ENCODE data around the gene PHF2.

The PHF2 gene

DNA sequence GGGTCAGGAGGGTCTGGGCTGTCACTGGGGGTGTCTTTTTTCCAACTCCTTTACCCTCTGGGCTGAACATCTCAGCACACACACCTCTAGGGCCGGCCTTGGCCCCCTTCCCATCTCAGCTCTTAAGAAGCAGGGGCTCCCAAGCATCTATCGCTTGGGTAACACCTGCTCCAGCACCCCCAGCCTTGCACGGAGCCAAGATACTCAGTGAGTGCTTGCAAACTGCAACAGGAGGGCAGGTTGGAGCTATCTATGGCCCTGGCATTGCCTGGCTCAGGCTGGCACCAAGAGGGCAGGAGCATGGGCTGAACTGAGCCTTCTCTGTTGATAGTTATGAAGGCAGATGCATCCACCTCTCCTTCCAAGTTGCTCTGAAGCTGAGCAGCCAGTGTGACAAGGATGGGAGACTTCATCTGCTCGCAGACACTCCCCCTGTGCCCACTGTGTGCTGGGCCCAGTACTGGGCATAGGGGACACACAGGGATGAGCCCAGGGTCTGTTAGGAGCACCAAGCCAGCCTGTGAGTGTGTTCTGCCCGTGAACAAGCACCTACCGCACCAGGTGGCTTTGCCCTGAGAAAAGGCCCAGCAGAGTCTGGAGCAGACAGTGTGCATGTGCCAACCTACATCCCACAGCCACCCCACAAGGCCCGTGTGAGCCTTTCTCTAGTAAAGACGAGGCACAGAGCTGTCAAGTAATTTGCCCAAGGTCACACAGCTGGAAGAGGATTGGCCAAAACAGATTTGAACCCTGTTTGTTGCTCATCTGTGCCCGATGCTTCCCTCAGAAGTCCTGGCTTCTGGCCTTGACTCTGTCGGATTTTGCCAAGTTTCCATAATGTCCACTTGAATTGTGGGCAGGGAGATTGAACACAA is 58.2 kb downstream of the PHF2 start:
- no peak for DNase-seq

DNA sequence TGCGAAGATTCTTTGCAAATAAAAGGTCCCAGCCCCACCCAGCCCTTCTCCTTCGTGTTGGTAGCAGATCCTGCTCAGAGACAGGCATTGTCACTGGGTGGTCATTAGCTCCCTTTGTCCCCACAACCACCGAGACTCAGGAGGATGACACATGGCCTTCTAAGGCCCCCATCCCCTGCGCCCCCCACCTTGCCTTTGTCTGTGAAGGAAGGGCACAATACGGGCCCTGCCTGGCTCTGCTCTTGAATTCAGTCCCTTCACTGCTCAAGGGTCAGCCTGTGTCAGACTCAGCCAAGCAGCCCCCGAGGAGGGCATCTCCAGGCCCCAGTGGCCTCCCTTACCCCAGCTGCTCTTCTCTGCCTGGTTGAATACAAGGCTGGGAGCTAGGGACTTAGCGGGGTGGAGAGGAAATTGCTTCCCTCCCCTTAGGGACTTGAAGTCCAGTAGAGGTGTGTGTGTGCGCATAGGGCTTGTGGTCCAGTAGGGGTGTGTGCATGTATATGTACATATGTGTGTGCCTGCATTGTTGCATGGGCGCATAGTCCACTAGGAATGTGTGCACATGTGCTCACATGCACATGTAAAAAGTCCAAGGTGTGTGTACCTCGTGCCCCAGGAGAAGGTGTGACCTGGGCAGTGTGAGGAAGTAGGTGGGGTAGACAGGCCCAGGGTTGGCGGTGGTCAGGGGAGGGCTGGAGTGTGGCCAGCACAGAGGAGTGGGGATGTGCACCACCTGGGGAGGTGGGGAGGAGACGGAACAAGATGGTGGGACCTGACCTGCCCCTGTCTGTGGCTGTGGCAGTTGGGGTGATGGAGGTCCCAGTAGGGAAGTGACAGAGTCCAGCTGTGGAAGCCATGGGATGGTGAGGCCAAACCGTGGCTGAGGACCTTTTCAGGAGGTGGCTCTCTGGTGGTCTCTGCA is 59.1 kb downstream of the PHF2 start:
- DNase-seq = no peak

DNA sequence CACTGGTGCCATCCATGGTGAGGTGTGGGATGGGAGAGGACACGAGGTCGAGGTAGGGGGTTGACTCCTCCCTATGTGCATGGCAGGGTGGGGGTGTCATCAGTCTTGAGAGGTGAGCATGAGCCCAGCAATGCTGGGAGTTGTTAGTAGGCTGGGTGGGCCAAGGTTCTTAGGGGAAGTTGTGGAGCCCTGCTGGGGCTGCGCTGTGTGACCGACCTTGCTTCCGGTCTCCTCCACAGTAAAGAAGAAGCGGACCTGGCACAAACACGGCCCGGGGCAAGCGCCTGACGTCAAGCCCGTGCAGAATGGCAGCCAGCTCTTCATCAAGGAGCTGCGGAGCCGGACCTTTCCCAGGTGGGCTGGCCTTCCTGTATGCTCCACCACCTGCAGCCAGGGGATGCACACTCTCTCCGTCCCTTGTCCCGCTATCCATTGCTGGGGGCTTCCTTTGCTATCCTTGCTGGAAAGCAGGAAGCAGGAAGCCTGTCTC is 59.8 kb downstream of the PHF2 start:
- no peak for DNase-seq

DNA sequence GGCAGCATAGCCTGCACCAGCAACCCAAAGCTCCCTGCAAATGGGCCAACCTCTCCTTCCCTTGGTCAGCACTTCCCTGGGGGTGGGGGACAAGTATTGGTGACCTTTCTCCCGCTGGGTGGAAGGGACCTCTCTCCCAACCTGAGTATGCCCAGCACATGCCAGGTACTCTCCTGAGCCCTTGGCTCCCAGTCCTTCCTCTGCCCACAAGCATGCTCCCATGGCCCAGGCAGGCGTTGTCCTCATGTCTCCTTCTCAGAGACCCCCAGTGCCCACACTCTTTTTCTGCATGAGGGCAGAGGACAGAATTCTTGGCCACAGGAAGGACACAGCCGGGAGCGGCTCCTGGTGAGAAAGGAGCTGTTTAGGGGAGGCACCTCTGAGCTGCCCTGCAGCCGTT is 60.3 kb downstream of the PHF2 start:
- DNase-seq = no peak

DNA sequence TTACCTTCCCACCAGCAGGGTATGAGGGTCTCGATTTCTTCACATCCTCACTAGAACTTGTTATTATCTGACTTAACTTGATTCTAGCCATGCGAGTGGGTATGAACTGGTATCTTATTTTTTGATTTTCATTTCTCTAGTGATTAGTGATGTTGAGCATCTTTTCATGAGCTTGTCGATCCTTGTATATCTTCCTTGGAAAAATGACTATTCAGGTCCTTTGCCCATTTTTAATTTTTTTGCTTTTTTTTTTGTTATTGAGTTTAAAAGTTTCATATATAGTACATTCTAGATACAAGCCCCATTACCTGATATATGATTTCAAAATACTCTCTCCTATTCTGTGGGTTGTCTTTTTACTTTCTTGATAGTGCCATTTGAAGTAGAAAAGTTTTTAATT is 61.5 kb downstream of the PHF2 start:
- no peak for DNase-seq

DNA sequence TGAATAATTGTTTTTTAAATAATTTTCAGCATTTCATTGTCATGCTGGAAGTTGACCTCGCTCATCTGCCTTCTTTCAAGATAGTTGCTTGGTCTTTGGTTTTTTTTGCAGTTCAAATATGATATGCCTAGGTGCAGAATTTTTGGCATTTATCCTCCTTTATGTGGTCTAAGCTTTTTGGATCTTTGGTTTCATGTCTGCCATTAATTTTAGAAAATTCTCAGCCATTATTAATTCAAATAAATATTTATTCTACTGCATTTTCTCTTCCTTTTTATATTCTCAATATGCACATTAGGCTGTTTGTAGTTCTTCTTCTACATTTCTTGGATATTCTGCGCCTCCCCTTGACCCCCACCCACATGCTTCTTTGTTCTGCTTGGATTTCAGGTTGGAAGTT is 63.6 kb downstream of the PHF2 start:
- no peak for DNase-seq

DNA sequence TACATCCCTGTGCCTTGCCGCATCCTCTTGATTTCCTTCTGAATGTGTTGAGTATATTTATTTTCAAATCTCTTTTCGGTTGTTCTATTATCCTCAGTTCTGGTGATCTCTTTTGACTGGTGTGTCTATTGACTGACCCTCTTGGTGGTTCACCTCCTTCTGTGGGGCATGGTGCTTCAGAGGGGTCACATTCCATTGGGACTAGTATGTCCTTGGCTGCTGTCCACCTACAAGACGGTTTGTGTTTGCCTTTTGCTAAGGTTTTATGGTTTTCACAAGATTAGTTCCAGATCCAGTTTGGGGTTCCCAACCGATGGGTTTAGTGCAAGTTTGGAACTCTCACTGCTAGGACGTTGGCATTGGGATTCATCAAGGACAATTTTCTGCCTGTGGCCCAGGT is 66.6 kb downstream of the PHF2 start:
- DNase-seq = no peak

DNA sequence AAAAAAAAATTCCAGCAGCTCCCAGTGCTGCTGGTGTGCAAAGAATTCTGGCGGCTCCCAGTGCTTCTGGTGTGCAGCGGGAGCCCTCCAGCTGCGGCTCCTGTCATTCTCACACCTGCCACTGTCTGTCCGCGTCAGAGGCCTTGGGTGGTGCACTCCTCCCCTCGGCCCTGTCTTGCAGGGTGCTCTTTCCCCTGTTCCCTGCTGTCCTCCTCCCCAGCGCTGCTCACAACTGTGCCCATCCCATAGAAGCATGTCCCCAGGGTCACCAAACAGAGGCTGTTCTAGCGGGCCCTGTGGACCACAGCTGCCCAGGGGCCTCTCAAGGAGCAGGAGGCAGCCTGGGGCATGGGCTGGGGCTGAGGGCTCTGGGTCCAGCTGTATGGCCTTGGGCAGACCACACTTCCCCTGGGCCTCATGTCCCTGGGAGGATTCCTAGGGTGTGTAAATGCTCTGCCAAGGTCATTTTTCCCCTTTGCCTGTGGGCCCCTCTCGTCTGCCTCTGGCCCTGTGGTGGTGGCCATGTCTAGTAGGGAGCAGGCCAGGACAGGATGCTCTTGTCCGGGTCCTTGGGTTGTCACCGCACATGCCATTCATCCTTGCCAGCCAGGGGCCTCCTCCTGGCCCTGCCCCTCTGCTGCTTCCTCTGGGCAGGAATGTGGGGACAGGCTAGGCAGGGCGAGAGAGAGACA is 68.2 kb downstream of the PHF2 start:
- no peak for DNase-seq

DNA sequence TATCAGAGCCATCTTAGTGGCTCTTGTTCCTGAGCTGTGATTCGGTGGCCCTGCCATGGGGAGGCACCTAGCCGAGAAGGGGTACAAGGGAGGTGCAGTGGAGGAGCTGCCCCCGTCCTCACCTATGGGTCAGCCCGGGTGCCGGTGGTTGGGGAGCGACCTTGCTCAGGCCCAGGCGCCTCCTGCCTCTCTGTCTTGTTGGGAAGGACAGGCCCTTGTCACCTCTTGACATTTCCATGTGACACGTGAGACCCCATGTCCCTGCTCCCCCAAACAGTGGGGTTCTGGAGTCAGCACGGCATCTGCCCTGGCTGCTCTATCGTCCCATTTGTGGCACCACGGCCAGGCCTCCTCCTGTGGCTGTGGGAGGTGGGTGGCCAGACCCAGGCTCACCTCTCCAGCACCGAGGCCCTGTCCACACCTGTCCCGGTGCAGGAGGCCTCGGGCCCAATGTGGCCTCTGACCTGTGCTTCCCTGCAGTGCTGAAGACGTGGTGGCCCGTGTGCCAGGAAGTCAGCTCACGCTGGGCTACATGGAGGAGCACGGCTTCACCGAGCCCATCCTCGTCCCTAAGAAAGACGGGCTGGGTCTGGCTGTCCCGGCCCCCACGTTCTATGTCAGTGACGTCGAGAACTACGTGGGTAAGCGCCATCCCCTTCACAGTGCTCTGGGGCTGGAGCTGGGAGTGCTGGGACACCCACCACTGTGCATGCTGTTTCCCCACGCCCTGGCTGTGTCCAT is 68.9 kb downstream of the PHF2 start:
- no peak for DNase-seq

DNA sequence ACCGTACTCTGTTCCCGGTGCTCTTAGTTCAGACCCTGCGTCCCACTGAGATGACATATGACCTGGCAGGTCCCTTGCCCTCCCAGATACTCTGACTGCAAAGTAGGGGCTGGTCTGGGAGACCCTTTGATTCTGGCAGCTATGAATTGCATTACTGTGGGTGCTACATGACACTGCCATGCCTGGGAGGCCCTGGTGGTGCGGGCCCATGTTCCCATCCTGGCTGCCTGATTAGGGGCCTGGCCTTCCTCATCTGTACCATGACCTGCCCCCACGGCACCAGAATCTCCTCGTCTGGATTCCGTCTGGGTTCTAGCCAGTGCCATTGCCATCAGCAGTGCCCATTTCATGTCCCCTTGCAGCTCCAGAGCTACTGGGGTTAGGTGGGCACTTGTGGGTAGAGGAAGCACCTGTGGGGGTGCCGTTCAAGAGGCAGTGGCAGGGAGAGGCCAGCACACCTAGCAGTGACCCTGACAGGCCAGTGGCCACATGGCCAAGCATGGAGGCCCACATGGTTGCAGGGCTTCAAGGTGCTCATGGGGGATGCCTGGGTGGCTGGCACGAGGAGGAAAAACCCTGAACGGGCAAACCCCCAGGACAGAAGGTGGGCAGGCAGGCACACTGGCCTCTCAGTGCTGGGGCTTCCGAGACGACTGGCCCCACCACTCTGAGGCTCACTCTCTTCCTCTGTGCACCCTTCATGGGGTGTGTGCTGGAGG is 69.7 kb downstream of the PHF2 start:
- DNase-seq = no peak

DNA sequence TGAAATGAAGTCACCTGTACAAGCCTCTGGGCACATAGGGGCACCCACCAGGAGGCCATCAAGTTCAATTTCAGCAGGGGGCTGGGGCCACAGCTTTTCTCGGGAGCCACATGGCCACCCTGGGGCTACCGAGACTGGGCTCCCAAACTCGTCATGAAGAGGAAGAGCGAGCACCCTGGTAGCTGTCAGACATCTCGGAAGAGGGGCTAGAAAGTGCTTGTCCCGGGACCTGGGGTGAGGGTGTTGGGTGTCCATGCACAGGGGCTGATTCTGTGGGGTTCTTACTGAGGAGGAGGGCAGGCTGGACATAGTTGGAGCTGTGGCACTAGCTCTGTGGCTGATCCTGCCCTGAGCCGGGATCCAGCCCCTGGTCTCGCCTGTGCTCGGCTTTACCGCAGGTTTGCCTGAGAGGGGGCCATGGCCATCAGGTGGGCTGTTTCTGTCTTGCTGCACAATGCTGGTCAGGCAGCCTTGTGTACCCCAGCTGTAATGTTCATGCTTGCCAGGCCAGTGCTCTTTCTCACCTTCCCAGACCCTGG is 70.3 kb downstream of the PHF2 start:
- DNase-seq = no peak

DNA sequence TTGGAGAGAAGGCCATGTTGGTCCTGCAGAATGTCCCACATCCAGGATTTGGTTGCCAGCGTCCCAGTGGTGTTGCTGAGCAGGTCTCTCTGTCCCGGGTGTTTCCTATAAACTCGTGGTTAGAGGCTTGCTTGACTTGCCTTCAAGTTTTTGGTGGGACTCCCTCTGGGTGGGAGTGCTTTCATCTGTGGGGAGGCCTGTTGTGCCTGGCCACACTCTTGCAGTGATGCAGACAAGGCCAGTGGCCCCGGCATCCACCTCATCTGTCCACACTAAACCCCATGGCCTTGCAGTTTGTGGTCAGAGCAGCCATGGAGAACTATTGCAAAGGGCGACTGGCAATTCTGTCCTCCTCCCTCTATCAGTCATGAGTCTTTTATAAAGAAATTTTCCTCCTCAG is 71.8 kb downstream of the PHF2 start:
- DNase-seq = no peak

DNA sequence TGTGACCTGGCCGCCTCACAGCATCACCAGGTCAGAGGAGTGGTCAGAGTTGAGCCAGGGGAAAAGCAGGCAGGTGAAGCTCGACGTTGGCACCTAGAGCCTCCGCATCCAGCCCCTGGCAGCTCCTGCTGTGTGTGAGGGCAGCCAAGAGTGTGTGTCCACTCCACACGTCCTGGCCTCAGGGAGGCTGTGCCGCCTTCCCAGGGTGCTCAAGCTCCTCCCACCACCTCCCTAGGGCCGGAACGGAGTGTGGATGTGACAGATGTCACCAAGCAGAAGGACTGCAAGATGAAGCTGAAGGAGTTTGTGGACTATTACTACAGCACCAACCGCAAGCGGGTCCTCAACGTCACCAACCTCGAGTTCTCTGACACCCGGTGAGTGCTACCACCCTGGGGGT is 72.5 kb downstream of the PHF2 start:
- no peak for DNase-seq

DNA sequence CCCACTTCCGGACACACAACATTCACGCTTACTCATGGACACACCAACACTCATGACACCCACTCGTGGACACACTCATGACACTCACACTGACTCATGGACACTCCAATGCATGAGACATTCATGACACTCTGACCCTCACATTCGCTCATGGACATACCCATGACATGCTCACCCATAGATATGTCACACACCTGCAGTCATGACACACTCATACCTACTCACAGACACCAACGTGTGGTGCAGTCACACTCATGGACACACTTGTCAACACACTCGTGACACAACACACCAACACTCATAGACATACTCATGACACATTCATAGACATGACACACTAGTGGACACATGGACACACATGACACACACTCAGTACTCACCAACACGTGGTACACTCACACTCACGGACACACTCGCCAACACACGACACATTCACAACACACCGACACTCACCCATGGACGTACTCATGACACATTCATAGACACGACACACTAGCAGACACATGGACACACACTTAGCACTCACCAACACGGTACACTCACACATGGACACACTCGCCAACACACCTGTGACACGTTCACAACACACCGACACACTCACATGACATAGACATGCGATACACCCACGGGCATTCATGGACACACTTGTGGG is 73.4 kb downstream of the PHF2 start:
- no peak for DNase-seq

DNA sequence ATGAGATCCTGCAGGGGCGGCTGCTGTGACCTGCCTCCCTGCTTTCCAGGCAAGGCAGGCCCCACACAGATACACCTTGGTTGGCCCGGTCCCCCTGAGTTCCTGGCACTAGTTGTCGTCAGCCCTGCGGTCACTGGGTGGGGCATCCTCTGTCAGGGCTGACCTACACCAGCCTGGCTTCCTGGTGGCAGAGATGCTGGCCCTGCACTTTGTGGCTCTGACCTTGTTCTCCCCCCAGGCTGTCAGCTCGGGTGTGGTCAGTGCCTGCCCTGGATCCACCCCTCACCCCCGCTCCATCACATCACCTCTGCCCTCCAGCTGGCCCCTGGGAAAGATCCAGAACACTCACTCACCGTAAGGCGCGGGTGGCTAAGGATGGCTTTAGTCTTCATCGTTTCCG is 74.1 kb downstream of the PHF2 start:
- DNase-seq = no peak

DNA sequence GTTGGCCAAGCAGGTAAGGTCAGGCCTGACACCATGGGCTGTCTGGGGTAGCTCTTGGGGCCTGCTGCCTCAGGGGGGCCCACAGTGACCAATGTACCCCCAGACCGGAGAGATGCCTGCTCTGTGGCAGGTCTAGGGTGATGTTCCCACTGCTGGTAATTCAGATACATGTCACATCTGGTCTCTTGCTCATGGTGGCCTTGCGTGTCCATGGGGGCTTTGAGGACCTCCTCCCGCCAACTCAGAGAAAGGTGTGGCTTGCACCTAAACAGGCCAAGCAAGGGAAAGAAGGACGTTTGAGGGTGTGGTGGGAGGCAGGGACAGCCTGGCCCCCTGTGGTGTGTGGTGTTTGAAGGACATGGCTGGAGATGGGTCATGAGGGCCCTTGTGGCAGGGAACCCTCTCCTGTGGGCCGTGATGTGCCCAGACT is 75.2 kb downstream of the PHF2 start:
- no peak for DNase-seq

DNA sequence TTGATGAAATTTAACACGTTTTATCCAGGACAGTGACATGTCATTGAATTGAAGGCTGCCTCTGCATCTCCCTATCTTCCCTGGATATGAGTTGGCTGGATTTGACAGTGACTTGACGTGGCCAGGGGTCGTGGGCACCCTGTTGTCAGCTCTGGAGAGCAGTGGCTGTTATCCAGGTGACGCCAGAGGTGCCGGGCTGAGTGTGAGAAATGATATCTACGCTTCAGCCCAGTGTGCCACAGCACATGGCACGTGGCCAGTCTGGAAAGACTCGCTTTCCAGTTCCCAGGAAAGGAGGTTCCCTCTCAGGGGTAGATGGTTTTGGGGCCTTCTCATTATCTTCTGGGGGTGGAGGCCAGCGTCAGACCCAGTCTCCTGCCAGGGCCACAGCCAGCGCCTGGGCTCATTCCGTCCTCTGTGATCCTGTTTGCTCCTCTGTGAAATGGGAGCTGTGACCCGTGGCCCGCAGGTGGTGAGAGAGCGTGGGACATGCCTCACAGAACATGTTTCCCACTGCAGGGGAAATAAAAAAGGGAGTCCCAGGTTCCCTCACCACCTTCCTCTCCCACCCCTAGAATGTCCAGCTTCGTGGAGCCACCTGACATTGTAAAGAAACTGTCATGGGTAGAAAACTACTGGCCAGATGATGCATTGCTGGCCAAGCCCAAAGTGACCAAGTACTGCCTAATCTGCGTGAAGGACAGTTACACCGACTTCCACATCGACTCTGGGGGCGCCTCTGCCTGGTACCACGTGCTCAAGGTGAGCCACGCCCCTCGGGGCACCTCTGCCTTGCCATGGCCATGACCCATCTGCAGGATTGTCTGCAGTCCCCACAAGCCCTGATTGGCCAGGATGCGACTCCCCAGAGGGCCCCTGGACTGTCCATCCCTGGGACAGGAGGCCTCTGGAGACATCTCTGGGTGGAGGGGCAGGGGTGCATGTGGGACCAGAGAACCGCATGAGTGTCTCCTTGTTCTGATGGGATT is 76.5 kb downstream of the PHF2 start:
- DNase-seq = no peak

DNA sequence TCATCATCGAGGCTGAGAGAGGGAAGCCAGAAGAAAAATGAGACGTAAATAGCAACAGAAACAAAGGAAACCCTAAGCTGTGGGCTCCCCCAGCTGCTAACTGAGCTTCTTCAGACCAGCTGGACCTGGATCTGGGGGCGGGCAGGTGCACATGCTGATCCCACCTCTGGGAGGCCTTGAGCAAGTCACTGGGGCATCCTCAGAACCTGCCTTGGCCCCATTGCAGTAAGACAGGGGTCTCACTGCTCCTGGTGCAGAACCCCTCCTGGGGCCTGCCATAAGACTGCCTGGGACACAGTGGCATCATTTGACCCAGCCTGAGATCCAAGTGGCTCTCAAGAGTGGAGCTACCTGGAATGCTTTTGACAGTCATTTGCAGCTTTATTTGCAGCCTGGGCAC is 77.4 kb downstream of the PHF2 start:
- DNase-seq = no peak

DNA sequence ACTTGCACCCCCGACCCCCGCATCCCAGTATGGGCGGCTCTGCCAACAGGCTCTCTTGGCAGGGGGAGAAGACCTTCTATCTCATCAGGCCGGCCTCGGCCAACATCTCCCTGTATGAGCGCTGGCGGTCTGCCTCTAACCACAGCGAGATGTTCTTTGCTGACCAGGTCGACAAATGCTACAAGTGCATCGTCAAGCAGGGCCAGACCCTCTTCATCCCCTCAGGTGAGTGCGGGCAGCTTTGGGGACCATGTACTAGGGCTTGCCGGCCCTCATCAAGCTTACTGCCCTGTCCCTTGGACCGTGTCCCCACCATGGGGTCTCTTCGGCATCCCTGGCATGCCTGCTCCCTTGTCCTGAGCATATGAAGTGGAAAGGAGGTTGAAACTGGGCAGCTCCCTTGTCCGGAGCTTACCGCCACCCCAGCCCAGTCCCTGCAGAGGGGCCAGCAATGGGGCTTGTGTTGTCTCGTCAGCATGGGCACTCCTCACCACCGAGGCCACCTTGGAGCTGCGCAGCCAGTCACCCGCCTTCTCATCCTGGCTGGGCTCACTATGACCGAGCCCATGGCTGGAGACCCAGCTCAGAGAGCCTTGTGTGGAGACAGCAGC is 78.1 kb downstream of the PHF2 start:
- no peak for DNase-seq

Measured in AML-193 (cell line).